Measurements from ENCODE around the gene SSH2.

The SSH2 gene

DNA sequence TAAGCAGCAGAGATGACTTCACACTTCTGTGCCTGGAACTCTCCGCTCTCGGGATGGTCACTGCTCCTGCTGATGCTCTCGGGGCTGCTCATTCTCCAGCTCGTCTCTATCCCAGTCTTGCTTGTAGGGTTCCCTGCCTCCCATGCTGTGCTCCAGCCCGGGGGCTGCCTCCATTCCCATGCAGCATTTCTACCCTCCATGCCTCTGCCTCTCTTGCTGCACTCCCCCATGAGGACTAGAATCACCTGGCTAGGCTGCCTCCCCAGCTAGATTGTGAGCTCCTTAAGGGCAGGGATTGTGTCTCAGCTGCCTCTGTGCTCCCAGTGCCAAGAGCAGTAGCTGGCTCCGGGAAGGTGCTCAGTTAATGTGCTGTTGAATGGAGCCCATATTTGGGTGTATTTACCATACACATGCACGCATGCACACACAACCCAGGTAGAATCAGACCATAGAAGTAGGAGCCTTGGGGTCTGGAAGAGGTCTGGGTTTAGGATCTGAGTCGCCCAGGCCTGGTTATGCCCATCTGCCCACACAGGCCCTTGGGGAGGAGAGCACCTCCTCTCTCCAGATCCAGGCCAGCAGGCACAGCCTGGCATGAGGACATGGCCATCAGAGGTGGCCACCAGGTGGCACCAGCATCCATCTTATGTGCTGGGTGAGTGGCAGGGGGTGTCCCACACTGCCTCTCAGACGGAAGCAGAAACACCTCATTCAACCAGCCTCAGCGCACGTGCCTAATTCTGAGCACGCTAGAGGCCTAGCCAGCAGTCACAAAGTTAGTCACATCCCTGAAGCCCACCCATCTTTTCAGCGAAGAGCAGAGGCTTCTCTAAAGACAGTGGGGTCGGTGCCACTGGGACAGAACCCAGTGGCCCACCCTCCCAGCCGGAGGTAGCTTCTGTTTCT lies 349.9 kb downstream of the SSH2 start (continued):
- TF ChIP-seq GLI2 (tag by site-specific recombination; IDR thresholded peaks at IDR 0.05; ENCODE audit: borderline replicate concordance, low read depth) (no peak), ZNF132 (tag by site-specific recombination; IDR thresholded peaks at IDR 0.05; ENCODE audit: borderline replicate concordance) (no peak), ZNF621 (tag by site-specific recombination; IDR thresholded peaks at IDR 0.05) (no peak), ZNF112 (tag by site-specific recombination; IDR thresholded peaks at IDR 0.05) (no peak), ZNF76 (tag by site-specific recombination; IDR thresholded peaks at IDR 0.05; ENCODE audit: borderline replicate concordance, low read depth) (peak; percentile 71; the same call in 1 of the 2 replicates), ZNF626 (tag by site-specific recombination; IDR thresholded peaks at IDR 0.05) (no peak), ZNF292 (tag by site-specific recombination; IDR thresholded peaks at IDR 0.05; ENCODE audit: borderline replicate concordance, low read depth) (no peak), ZNF629 (tag by site-specific recombination; IDR thresholded peaks at IDR 0.05) (peak; percentile 37; the same call in 1 of the 2 replicates), ZNF660 (tag by site-specific recombination; IDR thresholded peaks at IDR 0.05) (peak; percentile 78), SETDB1 (IDR thresholded peaks at IDR 0.05; ENCODE audit: insufficient read length, low read length) (no peak), ZNF670 (tag by site-specific recombination; IDR thresholded peaks at IDR 0.05; ENCODE audit: low read depth) (no peak), ZIC2 (tag by site-specific recombination; IDR thresholded peaks at IDR 0.05) (peak; percentile 47; the same call in 1 of the 2 replicates)
- TF ChIP-seq, protein P1, sequence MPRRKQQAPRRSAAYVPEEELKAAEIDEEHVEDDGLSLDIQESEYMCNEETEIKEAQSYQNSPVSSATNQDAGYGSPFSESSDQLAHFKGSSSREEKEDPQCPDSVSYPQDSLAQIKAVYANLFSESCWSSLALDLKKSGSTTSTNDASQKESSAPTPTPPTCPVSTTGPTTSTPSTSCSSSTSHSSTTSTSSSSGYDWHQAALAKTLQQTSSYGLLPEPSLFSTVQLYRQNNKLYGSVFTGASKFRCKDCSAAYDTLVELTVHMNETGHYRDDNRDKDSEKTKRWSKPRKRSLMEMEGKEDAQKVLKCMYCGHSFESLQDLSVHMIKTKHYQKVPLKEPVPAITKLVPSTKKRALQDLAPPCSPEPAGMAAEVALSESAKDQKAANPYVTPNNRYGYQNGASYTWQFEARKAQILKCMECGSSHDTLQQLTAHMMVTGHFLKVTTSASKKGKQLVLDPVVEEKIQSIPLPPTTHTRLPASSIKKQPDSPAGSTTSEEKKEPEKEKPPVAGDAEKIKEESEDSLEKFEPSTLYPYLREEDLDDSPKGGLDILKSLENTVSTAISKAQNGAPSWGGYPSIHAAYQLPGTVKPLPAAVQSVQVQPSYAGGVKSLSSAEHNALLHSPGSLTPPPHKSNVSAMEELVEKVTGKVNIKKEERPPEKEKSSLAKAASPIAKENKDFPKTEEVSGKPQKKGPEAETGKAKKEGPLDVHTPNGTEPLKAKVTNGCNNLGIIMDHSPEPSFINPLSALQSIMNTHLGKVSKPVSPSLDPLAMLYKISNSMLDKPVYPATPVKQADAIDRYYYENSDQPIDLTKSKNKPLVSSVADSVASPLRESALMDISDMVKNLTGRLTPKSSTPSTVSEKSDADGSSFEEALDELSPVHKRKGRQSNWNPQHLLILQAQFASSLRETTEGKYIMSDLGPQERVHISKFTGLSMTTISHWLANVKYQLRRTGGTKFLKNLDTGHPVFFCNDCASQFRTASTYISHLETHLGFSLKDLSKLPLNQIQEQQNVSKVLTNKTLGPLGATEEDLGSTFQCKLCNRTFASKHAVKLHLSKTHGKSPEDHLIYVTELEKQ (tag by site-specific recombination; IDR thresholded peaks at IDR 0.05; ENCODE audit: borderline replicate concordance): 0 out of 2 replicates have a peak, but pooled peaks have one; percentile 37
- TF ChIP-seq, protein P2, sequence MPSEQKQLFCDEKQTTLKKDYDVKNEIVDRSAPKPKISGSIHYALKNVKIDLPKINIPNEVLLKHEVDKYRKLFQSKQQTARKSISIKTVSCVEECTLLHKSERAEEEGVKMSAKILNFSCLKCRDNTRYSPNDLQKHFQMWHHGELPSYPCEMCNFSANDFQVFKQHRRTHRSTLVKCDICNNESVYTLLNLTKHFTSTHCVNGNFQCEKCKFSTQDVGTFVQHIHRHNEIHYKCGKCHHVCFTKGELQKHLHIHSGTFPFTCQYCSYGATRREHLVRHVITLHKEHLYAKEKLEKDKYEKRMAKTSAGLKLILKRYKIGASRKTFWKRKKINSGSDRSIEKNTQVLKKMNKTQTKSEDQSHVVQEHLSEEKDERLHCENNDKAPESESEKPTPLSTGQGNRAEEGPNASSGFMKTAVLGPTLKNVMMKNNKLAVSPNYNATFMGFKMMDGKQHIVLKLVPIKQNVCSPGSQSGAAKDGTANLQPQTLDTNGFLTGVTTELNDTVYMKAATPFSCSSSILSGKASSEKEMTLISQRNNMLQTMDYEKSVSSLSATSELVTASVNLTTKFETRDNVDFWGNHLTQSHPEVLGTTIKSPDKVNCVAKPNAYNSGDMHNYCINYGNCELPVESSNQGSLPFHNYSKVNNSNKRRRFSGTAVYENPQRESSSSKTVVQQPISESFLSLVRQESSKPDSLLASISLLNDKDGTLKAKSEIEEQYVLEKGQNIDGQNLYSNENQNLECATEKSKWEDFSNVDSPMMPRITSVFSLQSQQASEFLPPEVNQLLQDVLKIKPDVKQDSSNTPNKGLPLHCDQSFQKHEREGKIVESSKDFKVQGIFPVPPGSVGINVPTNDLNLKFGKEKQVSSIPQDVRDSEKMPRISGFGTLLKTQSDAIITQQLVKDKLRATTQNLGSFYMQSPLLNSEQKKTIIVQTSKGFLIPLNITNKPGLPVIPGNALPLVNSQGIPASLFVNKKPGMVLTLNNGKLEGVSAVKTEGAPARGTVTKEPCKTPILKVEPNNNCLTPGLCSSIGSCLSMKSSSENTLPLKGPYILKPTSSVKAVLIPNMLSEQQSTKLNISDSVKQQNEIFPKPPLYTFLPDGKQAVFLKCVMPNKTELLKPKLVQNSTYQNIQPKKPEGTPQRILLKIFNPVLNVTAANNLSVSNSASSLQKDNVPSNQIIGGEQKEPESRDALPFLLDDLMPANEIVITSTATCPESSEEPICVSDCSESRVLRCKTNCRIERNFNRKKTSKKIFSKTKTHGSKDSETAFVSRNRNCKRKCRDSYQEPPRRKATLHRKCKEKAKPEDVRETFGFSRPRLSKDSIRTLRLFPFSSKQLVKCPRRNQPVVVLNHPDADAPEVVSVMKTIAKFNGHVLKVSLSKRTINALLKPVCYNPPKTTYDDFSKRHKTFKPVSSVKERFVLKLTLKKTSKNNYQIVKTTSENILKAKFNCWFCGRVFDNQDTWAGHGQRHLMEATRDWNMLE (tag by site-specific recombination; conservative IDR thresholded peaks at IDR 0.05; ENCODE audit: low read depth): no peak
- TF ChIP-seq, protein P3, sequence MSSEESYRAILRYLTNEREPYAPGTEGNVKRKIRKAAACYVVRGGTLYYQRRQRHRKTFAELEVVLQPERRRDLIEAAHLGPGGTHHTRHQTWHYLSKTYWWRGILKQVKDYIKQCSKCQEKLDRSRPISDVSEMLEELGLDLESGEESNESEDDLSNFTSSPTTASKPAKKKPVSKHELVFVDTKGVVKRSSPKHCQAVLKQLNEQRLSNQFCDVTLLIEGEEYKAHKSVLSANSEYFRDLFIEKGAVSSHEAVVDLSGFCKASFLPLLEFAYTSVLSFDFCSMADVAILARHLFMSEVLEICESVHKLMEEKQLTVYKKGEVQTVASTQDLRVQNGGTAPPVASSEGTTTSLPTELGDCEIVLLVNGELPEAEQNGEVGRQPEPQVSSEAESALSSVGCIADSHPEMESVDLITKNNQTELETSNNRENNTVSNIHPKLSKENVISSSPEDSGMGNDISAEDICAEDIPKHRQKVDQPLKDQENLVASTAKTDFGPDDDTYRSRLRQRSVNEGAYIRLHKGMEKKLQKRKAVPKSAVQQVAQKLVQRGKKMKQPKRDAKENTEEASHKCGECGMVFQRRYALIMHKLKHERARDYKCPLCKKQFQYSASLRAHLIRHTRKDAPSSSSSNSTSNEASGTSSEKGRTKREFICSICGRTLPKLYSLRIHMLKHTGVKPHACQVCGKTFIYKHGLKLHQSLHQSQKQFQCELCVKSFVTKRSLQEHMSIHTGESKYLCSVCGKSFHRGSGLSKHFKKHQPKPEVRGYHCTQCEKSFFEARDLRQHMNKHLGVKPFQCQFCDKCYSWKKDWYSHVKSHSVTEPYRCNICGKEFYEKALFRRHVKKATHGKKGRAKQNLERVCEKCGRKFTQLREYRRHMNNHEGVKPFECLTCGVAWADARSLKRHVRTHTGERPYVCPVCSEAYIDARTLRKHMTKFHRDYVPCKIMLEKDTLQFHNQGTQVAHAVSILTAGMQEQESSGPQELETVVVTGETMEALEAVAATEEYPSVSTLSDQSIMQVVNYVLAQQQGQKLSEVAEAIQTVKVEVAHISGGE (tag by site-specific recombination; conservative IDR thresholded peaks at IDR 0.05; ENCODE audit: low read depth): 0 out of 2 replicates have a peak, but pooled peaks have one; percentile 12
- TF ChIP-seq, protein P4, sequence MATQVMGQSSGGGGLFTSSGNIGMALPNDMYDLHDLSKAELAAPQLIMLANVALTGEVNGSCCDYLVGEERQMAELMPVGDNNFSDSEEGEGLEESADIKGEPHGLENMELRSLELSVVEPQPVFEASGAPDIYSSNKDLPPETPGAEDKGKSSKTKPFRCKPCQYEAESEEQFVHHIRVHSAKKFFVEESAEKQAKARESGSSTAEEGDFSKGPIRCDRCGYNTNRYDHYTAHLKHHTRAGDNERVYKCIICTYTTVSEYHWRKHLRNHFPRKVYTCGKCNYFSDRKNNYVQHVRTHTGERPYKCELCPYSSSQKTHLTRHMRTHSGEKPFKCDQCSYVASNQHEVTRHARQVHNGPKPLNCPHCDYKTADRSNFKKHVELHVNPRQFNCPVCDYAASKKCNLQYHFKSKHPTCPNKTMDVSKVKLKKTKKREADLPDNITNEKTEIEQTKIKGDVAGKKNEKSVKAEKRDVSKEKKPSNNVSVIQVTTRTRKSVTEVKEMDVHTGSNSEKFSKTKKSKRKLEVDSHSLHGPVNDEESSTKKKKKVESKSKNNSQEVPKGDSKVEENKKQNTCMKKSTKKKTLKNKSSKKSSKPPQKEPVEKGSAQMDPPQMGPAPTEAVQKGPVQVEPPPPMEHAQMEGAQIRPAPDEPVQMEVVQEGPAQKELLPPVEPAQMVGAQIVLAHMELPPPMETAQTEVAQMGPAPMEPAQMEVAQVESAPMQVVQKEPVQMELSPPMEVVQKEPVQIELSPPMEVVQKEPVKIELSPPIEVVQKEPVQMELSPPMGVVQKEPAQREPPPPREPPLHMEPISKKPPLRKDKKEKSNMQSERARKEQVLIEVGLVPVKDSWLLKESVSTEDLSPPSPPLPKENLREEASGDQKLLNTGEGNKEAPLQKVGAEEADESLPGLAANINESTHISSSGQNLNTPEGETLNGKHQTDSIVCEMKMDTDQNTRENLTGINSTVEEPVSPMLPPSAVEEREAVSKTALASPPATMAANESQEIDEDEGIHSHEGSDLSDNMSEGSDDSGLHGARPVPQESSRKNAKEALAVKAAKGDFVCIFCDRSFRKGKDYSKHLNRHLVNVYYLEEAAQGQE (tag by site-specific recombination; IDR thresholded peaks at IDR 0.05): no peak
- TF ChIP-seq, protein P5, sequence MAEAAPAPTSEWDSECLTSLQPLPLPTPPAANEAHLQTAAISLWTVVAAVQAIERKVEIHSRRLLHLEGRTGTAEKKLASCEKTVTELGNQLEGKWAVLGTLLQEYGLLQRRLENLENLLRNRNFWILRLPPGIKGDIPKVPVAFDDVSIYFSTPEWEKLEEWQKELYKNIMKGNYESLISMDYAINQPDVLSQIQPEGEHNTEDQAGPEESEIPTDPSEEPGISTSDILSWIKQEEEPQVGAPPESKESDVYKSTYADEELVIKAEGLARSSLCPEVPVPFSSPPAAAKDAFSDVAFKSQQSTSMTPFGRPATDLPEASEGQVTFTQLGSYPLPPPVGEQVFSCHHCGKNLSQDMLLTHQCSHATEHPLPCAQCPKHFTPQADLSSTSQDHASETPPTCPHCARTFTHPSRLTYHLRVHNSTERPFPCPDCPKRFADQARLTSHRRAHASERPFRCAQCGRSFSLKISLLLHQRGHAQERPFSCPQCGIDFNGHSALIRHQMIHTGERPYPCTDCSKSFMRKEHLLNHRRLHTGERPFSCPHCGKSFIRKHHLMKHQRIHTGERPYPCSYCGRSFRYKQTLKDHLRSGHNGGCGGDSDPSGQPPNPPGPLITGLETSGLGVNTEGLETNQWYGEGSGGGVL (tag by site-specific recombination; IDR thresholded peaks at IDR 0.05): no peak

Data from HEK293 (cell line).